ENCODE data around the gene SLAMF7.

Gene SLAMF7

GRCh38 chr1:160800645-160801408 is 61.8 kb downstream of the SLAMF7 start:
- no peak for DNase-seq (ENCODE audit: low spot score)

GRCh38 chr1:160801836-160802580 is 63.0 kb downstream of the SLAMF7 start:
- no peak for DNase-seq (ENCODE audit: low spot score)

Data from GM03348 (cell line).